HEK293 (cell line): ENCODE results near the gene PDE4B.

Source experiments
- CTCF ChIP-seq: fragments of 450-650 bp; formaldehyde crosslinking; IDR thresholded peaks from 2 replicates; pipeline ENCODE4 v1.5.1; 2016; ENCODE audit warnings: missing biosample characterization, missing genetic modification characterization
- PRDM4 ChIP-seq: fragments of 450-650 bp; formaldehyde crosslinking; IDR thresholded peaks from 2 replicates; pipeline ENCODE4 v1.5.1; 2017; ENCODE audit warnings: missing biosample characterization, missing genetic modification characterization
- ZNF24 ChIP-seq: fragments of 450-650 bp; formaldehyde crosslinking; IDR thresholded peaks from 2 replicates; pipeline ENCODE4 v1.5.1; 2016; ENCODE audit warnings: missing biosample characterization, missing genetic modification characterization
- ZNF302 ChIP-seq: fragments of 450-650 bp; formaldehyde crosslinking; IDR thresholded peaks from 2 replicates; pipeline ENCODE4 v1.5.1; 2016; ENCODE audit warnings: missing biosample characterization, missing genetic modification characterization, low read depth
- TF ChIP-seq, protein P1 (sequence below): fragments of 450-650 bp; formaldehyde crosslinking; IDR thresholded peaks from 2 replicates; pipeline ENCODE4 v1.5.1; 2016; ENCODE audit warnings: missing biosample characterization, missing genetic modification characterization
- TF ChIP-seq, protein P2 (sequence below): fragments of 450-650 bp; formaldehyde crosslinking; IDR thresholded peaks from 2 replicates; pipeline ENCODE4 v1.5.1; 2016; ENCODE audit warnings: missing biosample characterization, missing genetic modification characterization, low read depth

DNA sequence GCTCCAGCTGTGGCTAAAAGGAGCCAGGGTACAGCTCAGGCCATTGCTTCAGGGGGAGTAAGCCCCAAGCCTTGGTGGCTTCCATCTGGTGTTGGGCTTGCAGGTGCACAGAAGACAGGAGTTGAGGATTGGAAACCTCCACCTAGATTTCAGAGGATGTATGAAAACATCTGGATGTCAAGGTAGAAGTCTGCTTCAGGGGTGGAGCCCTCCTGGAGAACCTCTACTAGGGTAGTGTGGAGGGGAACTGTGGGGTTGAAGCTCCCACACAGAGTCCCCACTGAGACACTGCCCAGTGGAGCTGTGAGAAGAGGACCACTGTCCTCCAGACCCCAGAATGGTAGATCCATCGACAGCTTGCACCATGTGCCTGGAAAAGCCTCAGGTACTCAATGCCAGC, 183.0 kb downstream of the PDE4B start:
- TF ChIP-seq CTCF (tag by site-specific recombination) (no peak), ZNF302 (tag by site-specific recombination) (no peak), ZNF24 (tag by site-specific recombination) (no peak), PRDM4 (no peak)
- TF ChIP-seq, protein P1, sequence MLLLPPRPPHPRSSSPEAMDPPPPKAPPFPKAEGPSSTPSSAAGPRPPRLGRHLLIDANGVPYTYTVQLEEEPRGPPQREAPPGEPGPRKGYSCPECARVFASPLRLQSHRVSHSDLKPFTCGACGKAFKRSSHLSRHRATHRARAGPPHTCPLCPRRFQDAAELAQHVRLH, result no peak
- TF ChIP-seq, protein P2, sequence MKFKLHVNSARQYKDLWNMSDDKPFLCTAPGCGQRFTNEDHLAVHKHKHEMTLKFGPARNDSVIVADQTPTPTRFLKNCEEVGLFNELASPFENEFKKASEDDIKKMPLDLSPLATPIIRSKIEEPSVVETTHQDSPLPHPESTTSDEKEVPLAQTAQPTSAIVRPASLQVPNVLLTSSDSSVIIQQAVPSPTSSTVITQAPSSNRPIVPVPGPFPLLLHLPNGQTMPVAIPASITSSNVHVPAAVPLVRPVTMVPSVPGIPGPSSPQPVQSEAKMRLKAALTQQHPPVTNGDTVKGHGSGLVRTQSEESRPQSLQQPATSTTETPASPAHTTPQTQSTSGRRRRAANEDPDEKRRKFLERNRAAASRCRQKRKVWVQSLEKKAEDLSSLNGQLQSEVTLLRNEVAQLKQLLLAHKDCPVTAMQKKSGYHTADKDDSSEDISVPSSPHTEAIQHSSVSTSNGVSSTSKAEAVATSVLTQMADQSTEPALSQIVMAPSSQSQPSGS, result no peak
